Measurements from ENCODE around the gene PIK3CB. TPM values are rescaled to one million over a fixed set of nuclear protein-coding genes. Genes with fewer than 3 reads are reported as not detected.

PIK3CB gene
- total RNA-seq, 2 experiments from 2014 or later: 23.0 to 26.4 TPM

GRCh38 chr3:138690036-138690435 is 144.7 kb downstream of the PIK3CB start:
- Mint-ChIP-seq H3K27me3 (no peaks in the 10 kb centered on the region), H3K4me1 (ENCODE audit: low read depth) (no peaks in the 10 kb centered on the region), H3K4me3 (no peak overlapping the region), H3K27ac (no peak overlapping the region), H3K9me3 (no peaks in the 10 kb centered on the region), H3K36me3 (ENCODE audit: low read depth) (peaks cover 68% of the 10 kb centered on the region)
- H3K36me3 ChIP-seq (ENCODE audit: insufficient read depth, low read length): peaks cover 31% of the 10 kb centered on the region
- H3K4me3 ChIP-seq (ENCODE audit: low read length): no peak overlapping the region
- H3K27me3 ChIP-seq (ENCODE audit: control insufficient read depth in 1 of 2, insufficient read depth in 2 of 2, low read length in 2 of 2): no peaks in the 10 kb centered on the region
- intact Hi-C loops (cut with DNase I, micrococcal nuclease): loop anchor here (10.0 kb wide), 2 partner anchors 275 to 635 kb away; no protein-coding TSS in a partner anchor
- ATAC-seq (ENCODE audit: poor library complexity) (no peak), DNase-seq (no peak)
- no peaks in the 10 kb centered on the region for H3K4me1 ChIP-seq (ENCODE audit: insufficient read depth, low read length)
- H3K9me3 ChIP-seq (ENCODE audit: control insufficient read depth in 1 of 2, insufficient read depth in 1 of 2, low read length in 2 of 2): no peaks in the 10 kb centered on the region
- CTCF ChIA-PET: interaction anchor here (1.4 to 4.3 kb wide), 2 partner anchors 226 to 233 kb away, joined by 4 to 22 read pairs; no protein-coding TSS in a partner anchor
- TF ChIP-seq CTCF (IDR thresholded peaks at IDR 0.05): no peak
- no peak overlapping the region for H3K27ac ChIP-seq (ENCODE audit: low read depth in 1 of 2, low read length in 2 of 2)
- POLR2A ChIA-PET: no interaction called here

GRCh38 chr3:138688871-138689299 is 145.8 kb downstream of the PIK3CB start:
- H3K4me1 Mint-ChIP-seq (ENCODE audit: low read depth): no peaks in the 10 kb centered on the region
- peak in 3 of 14 experiments; percentile 5 to 23 (median 21) for DNase-seq
- ChIA-PET CTCF (interaction anchor here (1.4 to 4.3 kb wide), 2 partner anchors 227 to 235 kb away, joined by 4 to 22 read pairs; no protein-coding TSS in a partner anchor), POLR2A (interaction anchor here (0.6 kb wide), 1 partner anchor 227 kb away, joined by 3 read pairs; no protein-coding TSS in a partner anchor)
- H3K27me3 Mint-ChIP-seq: no peaks in the 10 kb centered on the region
- Histone ChIP-seq H3K27me3 (ENCODE audit: control insufficient read depth in 1 of 2, insufficient read depth in 2 of 2, low read length in 2 of 2) (no peaks in the 10 kb centered on the region), H3K4me3 (ENCODE audit: low read length) (no peak overlapping the region), H3K4me1 (ENCODE audit: insufficient read depth, low read length) (no peaks in the 10 kb centered on the region), H3K36me3 (ENCODE audit: insufficient read depth, low read length) (peaks cover 23% of the 10 kb centered on the region), H3K9me3 (ENCODE audit: control insufficient read depth in 1 of 2, insufficient read depth in 1 of 2, low read length in 2 of 2) (no peaks in the 10 kb centered on the region), H3K27ac (ENCODE audit: low read depth in 1 of 2, low read length in 2 of 2) (no peak overlapping the region)
- no peak overlapping the region for H3K4me3 Mint-ChIP-seq
- no peak for TF ChIP-seq CTCF (IDR thresholded peaks at IDR 0.05)
- H3K27ac Mint-ChIP-seq: no peak overlapping the region
- ATAC-seq (ENCODE audit: poor library complexity): no peak
- H3K36me3 Mint-ChIP-seq (ENCODE audit: low read depth): peaks cover 68% of the 10 kb centered on the region
- intact Hi-C loops (cut with DNase I, micrococcal nuclease): no loop called here
- H3K9me3 Mint-ChIP-seq: no peaks in the 10 kb centered on the region

- no peak overlapping the region for H3K27ac Mint-ChIP-seq
- H3K36me3 Mint-ChIP-seq (ENCODE audit: low read depth): peaks cover 79% of the 10 kb centered on the region
- intact Hi-C loops (cut with DNase I, micrococcal nuclease): no loop called here
- ChIA-PET CTCF (interaction anchor here (1.4 to 4.3 kb wide), 3 partner anchors 15 to 229 kb away, joined by 5 to 22 read pairs (median 6); no protein-coding TSS in a partner anchor), POLR2A (interaction anchor here (0.5 kb wide), 1 partner anchor 207 kb away, joined by 4 read pairs; no protein-coding TSS in a partner anchor)
- Histone ChIP-seq H3K36me3 (ENCODE audit: insufficient read depth, low read length) (peaks cover 38% of the 10 kb centered on the region), H3K27me3 (ENCODE audit: control insufficient read depth in 1 of 2, insufficient read depth in 2 of 2, low read length in 2 of 2) (no peaks in the 10 kb centered on the region), H3K4me3 (ENCODE audit: low read length) (no peak overlapping the region), H3K27ac (ENCODE audit: low read depth in 1 of 2, low read length in 2 of 2) (no peak overlapping the region), H3K9me3 (ENCODE audit: control insufficient read depth in 1 of 2, insufficient read depth in 1 of 2, low read length in 2 of 2) (no peaks in the 10 kb centered on the region), H3K4me1 (ENCODE audit: insufficient read depth, low read length) (no peaks in the 10 kb centered on the region)
- no peaks in the 10 kb centered on the region for H3K4me1 Mint-ChIP-seq (ENCODE audit: low read depth)
- no peaks in the 10 kb centered on the region for H3K27me3 Mint-ChIP-seq
- DNase-seq: no peak
- no peak for ATAC-seq (ENCODE audit: poor library complexity)
- no peaks in the 10 kb centered on the region for H3K9me3 Mint-ChIP-seq
- TF ChIP-seq CTCF (IDR thresholded peaks at IDR 0.05): no peak
- no peak overlapping the region for H3K4me3 Mint-ChIP-seq
These were observed 147.5 kb downstream of the PIK3CB start for GRCh38 chr3:138687236-138687635.
